DOHH2 (cell line): Measurements from ENCODE around the gene CSTB.

ENCODE experiments used
- EZH2phosphoT487 ChIP-seq: fragments of 200-600 bp; sonication (generic); IDR thresholded peaks from 2 replicates; pipeline ENCODE4 v1.6.1; 2017; ENCODE audit warnings: borderline replicate concordance, mild to moderate bottlenecking, antibody characterized with exemption, low read length, moderate library complexity, mixed read lengths
- TF ChIP-seq, protein P1 (sequence below): fragments of 200-600 bp; sonication (generic); IDR thresholded peaks from one replicate; pipeline ENCODE4 v1.5.1; 2014; ENCODE audit warnings: antibody characterized with exemption, mild to moderate bottlenecking, low read depth, low read length; ENCODE audit not compliant: poor library complexity, severe bottlenecking

DNA sequence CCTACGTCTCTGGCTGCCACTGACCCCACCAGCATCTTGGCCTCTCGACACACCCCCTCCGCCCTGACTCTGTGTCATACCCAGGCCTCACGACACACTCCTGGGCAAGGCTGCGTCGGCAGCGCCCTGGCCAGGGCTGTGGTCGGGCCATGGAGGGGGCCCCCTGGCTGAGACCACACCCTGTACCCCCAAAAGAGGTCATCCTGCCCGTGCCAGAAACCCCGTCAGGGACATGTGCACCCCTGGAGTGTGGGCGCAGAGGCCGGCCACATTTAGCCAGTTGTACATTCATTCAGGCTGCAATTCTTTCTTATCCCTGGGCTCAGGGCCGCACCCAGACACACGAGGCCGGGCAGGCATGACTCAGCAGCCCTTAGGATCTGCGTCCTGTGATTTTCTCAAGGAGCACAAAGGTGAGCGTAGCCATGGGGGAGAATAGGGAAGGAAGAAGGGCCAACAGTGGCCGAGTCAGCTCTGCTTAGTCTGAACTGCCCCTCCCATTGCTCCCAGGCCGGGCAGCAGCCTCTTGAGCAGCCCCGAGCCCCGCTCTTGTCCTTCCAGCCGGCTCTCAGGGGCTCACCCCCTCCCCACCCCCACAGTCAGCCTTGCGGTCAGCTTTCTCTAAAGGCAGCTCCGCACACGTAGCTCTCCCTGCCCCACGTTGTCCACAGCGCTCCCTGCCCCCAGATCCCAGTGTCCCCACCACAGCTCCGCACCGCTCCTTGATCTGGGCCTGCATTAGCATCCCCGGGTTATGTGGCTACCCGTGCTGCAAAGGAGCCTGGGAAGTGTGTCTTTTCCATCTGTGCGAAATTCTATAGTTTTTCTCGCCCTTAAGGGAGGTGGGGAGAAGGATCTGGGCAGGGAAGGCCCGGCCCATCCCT, 7.9 kb downstream of the CSTB start:
- TF ChIP-seq, protein P1, sequence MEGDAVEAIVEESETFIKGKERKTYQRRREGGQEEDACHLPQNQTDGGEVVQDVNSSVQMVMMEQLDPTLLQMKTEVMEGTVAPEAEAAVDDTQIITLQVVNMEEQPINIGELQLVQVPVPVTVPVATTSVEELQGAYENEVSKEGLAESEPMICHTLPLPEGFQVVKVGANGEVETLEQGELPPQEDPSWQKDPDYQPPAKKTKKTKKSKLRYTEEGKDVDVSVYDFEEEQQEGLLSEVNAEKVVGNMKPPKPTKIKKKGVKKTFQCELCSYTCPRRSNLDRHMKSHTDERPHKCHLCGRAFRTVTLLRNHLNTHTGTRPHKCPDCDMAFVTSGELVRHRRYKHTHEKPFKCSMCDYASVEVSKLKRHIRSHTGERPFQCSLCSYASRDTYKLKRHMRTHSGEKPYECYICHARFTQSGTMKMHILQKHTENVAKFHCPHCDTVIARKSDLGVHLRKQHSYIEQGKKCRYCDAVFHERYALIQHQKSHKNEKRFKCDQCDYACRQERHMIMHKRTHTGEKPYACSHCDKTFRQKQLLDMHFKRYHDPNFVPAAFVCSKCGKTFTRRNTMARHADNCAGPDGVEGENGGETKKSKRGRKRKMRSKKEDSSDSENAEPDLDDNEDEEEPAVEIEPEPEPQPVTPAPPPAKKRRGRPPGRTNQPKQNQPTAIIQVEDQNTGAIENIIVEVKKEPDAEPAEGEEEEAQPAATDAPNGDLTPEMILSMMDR: no peak
- TF ChIP-seq EZH2phosphoT487: no peak
